ENCODE measurements around the gene RP2.

DNA sequence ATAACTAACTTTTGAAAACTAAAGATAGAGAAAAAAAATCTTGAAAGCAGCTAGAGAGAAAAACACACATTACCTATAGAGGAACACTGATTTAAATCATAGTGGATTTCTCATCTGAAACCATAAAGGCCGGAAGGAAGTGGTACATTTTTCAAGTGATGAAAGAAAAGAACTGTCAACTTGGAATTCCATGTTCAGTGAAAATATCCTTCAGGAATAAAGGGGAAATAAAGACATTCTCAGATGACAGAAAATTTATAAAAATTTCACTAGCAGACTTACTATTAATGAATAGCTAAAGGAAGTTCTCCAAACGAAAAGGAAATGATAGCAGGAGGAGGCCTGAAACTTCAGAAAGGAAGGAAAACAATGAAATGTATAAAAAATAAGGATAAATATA is 67.8 kb downstream of the RP2 start:
- no peak for TF ChIP-seq POLR2A (IDR thresholded peaks at IDR 0.05)
- TF ChIP-seq, protein P1, sequence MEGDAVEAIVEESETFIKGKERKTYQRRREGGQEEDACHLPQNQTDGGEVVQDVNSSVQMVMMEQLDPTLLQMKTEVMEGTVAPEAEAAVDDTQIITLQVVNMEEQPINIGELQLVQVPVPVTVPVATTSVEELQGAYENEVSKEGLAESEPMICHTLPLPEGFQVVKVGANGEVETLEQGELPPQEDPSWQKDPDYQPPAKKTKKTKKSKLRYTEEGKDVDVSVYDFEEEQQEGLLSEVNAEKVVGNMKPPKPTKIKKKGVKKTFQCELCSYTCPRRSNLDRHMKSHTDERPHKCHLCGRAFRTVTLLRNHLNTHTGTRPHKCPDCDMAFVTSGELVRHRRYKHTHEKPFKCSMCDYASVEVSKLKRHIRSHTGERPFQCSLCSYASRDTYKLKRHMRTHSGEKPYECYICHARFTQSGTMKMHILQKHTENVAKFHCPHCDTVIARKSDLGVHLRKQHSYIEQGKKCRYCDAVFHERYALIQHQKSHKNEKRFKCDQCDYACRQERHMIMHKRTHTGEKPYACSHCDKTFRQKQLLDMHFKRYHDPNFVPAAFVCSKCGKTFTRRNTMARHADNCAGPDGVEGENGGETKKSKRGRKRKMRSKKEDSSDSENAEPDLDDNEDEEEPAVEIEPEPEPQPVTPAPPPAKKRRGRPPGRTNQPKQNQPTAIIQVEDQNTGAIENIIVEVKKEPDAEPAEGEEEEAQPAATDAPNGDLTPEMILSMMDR (IDR thresholded peaks at IDR 0.05), result no peak

All from right lobe of liver (tissue), 4 donors.